HG03460 (cell line): ENCODE data around the gene MMP24OS.

Experiments
- ATAC-seq: cut with Tn5 transposase; IDR thresholded peaks from one replicate; pipeline ENCODE4 v1.9.1; 2021; ENCODE audit not compliant: unreplicated experiment

Gene MMP24OS

DNA sequence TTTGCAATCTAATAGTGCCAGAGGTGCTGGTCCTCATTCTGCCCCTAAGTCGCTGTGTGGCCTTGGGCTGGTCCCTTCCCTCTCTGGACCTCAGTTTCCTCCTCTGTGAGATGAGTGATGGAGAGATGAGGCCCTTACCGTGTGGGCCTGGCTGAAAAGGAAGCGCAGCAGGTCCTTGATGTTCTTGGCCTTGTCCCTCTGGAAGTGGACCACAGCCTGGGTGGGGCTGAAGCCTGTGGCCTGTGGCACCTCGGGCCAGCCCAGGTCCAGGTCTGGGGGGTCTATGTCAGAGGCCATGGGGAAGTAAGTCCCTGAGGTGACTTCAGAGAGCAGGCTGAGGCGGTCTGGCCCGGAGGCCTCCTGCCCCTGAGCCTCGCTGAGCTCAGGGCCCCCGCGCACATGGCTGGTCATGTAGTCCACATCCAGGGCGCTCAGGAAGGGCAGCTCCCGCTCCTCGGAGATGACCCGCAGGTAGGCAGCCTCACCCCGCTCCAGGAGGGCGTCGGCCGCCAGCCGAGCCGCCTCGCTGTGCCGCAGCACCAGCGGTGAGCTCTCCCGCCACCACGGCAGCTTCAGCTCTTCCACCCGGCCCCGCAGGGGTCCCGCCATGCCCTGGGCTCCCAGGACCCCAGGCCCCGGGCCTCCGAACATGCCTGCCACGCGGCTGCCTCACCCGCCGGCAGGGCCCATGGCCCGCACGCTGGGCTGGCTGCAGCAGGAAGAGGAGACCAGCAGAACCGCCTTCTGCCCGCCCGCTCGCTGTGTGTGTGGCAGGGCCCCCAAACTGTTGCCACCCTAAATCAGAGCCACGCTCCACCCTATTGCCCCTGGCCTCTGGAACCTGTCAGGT is 14.0 kb upstream of the MMP24OS start, which contains the start of gene FAM83C:
TSS of gene FAM83C (minus strand) at position 772 of the 850 bp plus-strand sequence. CDS start at position 651, 121 bp downstream.
- no peak for ATAC-seq

DNA sequence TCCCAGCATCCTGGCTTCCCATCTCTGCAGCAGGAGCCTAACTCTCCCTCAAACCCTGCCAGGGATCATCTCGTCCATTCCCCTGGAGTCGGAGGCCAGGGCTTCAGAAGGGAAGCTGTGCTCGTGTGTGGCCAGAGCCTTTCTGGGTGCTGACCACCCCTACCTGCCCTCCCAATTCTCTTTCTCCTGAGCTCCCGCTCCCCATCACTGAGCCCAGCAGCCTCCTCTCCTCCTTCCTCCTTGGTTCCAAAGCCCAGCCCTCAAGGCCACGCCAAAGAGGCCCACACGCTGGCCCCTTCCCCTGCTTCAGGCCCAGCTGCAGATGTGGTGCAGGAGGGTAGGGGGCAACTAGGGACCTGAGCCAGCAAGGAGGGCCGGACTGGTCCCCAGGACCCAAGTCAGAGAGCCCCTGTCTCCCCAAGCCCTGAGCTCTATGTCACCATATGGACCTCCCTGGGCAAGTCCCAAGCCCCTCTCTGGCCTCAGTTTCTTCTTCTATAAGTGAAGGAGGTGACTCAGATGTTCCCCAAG is 13.0 kb upstream of the MMP24OS start:
- no peak for ATAC-seq

DNA sequence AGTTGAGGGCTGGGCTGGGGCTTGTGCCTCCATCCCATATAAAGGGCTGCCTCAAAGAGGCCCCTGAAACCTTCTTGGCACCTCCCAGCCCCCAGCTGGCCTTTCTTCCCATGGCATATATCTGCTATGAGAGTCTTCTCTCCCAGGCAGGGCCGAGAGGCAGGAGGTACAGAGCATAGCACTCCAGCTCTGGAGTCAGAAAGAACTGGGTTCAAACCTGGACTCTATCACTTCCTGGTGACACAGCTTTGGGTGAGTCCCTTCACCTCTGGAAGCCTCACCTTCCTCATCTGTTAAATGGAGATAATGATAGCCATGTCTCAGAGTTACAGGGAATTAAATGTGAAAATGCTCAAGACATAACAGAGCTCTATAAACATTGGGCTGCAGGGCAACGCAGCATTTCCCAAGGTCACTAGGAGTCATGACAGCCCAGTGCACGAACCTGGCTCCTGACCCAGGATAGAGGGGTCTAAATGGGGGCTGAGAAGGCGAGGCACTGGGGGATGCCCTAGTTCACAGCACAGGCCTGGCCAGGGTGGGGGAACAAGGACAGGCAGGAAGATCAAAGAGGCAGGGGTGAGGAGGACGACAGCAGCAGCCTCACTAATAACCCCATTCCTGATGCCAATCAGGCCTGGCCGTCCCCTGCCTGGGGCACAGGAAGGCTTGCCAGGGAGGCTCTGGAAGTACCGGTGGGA is 12.4 kb upstream of the MMP24OS start:
- ATAC-seq = no peak

DNA sequence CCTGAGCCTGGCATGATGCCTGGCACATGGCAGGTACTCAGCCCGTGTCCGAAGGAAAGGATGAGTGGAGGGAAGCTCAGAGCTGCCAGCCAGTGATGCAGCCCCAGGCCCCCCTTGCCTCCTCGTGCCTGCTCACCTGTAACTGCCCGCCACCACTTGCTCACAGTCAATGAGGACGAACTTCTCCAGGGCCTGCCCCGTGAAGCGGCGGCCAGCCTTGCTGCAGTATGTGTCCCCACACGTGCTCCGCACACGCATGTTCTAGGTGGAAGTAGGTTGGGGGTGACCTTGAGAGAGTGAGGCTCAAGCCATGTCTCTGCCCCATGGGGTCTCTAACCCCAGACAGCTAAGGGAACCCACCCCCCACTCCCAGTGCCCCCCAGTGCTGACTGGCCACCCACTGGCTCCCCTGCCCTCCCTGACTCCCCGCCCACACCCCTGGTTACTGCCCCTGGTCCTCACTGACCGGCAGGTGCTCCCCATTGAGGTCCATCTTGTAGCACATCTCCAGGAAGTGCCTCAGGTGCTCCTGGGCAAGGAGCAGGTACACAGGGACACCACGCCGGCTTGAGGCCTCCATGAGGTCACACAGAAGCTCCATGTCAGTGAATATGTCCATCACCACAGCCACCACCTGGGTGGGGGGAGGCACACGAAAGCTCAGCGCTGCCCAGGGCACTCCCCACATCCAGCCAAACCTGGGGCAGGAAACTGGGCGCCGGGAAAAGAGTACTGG is 10.6 kb upstream of the MMP24OS start:
- ATAC-seq = no peak

GRCh38 chr20:35287509-35288324 is 9.8 kb upstream of the MMP24OS start:
- no peak for ATAC-seq

DNA sequence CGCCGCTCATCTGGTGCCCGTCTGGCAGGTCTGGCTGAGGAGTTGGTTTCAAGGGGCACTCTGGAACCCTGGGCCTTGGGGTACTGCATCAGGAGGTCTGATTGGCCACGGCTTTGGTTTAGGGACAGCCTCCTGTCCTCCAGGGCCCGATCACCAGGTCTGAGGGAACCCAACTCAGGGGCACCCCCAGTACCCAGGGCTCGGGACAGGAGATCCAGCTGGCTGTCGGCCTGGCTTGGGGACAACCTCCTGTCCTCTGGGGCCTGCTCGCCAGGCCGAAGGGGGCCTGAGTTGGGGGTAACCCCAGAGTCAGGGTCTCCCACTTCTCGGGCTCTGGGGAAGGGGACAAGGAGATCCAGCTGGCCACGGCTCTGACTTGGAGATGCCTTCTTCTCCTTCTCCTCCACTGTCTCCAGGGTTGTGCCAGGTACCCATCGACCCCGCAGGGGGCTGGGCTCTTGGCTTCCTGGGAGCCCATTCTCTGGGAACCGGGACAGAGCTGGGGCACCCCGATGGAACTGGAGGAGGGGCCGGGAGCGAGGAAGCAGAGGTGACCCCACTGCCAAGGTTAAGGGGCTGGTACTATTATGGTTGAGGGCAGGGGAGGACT is 9.1 kb upstream of the MMP24OS start:
- ATAC-seq = no peak

DNA sequence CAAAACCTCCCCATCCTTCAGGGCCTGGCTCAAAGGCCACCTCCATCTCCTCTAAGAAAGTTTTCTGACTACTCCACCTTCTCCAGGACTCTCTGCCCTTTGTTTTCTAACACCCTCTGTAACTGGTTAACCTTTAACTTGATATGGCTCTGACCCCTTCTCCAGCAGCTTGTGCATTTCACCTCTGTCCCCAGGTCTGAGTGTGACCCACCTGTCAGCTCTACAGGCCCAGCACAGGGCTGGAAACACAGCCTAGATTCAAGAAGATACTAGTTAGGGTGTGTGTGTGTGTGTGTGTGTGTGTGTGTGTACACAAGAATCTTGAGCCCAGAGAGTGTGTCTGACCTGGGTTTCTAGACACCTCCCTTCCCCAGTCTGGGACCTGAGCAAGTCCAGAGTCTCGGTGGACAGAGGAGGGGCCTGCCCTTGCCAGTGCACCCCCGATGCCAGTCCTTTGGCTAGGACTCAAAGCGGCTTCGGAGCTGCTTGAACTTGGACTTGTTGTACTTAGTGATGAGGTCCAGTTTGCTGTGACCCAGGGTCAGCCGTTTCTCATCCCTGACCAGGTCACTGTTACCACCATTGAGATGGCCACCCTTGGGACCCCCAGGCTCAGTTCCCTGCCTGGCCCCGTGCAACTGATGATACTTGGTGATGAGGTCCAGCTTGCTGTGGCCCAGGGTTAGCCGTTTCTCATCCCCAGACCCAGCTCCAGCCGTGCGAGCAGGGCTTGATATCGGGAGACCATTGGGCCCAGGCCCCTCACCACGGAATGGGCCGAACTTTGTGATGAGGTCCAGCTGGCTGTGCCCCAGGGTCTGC is 8.4 kb upstream of the MMP24OS start:
- no peak for ATAC-seq

- no peak for ATAC-seq
Observed at GRCh38 chr20:35285806-35286076, 7.8 kb upstream of the MMP24OS start.

- peak; percentile 7 for ATAC-seq
Observed at GRCh38 chr20:35284992-35285805, 7.3 kb upstream of the MMP24OS start.

DNA sequence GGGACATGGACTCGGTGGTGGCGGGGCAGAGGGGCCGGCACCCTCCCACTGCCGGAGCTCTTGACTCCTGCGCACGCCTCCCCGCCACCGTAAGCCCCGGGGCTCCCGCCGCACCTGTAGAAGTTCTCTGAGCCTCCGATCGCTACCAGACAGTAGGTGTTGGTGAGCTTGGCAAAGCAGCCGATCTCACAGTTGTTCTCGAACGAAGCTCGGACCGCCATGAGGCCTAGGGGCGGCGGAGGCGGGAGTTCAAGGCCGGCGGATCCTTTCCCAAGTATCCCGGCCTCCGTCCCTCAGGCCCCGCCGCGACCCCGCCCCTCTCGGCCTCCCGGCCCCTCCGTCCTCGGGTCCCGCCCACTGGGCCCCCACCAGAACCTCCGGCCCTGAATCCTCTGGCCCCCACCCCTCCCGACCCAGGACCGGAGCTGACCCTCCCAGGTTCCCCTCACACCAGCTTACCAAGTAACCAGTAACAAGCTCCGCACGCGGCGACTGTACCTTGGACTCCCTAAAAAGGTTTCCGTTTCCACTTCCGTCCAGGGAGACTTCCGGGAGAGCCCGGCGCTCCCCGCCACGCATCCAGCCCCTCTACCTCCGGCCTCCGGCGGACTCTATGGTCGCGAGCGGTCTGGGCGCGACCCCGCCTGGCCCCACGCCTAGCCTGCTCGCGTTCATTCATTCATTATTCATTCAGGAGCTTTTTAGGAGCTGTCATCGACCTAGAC is 6.5 kb upstream of the MMP24OS start, which contains the start of gene EIF6:
TSS of gene EIF6 (minus strand) at position 506 of the 725 bp plus-strand sequence. CDS start at position 221, 285 bp downstream.
- ATAC-seq = peak; percentile 81

DNA sequence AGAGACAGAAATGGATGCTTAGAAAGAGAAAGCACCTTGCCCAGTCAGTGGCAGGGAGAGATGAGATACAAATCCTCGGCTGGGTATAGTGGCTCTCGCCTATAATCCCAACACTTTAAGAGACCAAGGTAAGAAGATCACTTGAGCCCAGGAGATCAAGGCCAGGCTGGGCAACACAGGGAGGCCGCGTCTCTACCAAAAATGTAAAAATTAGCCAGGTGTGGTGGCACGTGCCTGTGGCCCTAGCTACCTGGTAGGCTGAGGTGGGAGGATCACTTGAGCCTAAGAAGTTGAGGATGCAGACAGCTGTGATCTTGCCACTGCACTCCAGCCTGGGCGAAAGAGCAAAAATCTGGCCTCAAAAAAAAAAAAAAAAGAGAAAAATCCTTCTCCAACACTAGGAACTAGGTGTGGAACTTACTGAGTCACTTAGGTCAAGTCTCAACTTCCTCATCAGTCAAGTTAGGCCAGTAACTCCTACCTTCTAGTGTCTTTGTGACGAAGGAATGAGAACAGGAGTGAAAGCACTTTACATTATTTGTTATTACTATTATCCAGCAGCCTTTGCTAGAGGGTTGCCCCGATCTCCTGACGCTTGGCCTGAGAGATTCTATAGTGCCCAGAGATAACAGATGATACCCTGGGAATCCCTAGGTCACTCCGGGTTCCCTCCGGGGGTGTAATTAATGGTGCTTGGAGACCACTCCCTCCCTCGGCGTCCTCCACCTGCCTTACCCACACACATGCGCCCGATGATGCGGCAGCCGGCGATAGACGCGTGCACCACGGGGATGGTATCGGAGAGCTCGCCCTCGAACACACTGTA is 5.7 kb upstream of the MMP24OS start:
- ATAC-seq = no peak

DNA sequence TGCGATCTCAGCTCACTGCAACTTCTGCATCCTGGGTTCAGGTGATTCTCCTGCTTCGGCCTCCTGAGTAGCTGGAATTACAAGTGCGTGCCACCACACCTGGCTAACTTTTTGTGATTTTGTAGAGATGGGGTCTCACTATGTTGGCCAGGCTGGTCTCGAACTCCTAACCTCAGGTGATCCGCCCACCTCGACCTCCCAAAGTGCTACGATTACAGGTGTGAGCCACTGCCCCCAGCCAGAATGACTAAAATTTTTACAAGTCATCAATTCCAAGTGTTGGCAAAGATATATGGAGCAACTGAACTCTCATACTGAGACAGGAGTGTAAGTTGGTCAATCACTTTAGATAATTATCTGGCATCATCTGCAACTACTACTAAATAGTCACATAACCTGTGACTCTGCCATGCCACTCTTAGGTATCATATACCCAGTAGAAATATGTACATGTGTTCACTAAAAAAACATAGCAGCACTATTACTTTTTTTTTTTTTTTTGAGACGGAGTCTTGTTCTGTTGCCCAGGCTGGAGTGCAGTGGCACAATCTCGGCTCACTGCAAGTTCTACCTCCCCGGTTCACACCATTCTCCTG is 3.7 kb upstream of the MMP24OS start:
- no peak for ATAC-seq

- ATAC-seq = no peak
Observed at GRCh38 chr20:35280523-35280922, 2.6 kb upstream of the MMP24OS start.

DNA sequence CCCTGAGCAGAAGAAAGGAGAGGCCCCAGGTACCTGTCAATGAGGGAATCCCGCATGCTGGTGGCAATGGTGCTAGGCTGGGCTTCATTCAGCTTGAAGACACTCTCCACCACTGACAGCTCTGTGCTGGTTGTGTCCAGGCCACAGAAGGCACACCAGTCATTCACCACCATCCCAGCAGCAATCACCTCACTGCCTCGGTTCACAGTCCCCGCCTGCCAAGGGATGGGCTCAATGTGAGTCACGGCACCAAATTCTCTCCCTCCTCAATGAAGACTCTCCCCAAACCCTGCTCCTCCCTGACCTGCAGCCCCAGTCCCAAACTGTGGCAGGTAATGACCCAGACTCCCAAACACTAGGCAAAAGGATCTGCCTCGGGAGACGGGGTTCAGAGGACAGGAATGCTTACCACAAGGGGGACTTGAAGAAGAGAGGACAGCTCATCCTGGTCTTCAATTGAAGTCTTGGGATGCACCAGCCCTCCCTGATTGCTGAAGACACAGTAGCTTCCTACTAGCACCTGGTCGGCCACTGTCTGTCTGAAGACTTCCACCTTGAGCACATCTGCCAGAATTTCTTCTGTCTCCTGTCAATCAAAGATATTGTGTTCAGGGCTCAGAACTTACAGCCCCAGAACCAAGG is 1.7 kb upstream of the MMP24OS start:
- ATAC-seq = no peak

DNA sequence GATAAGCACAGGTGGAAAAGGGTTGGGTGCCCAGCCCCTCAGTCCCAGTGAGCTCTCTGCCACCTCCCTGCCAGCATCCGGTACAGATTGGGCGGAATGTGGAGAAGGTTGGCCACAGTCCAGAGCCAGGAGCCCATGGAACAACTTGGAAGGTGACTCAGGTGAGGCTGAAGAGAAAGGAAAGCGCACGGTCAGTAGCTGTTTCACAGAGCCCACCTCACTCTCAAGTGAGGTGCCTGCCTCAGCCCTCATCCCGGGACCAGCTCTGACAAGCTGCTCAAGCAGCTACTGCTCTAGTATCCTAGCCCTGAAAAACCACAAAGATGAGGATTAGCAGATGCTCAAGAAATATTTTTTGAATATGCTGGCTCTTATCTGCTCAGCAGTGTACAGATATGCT is 1.1 kb upstream of the MMP24OS start:
- ATAC-seq = no peak

DNA sequence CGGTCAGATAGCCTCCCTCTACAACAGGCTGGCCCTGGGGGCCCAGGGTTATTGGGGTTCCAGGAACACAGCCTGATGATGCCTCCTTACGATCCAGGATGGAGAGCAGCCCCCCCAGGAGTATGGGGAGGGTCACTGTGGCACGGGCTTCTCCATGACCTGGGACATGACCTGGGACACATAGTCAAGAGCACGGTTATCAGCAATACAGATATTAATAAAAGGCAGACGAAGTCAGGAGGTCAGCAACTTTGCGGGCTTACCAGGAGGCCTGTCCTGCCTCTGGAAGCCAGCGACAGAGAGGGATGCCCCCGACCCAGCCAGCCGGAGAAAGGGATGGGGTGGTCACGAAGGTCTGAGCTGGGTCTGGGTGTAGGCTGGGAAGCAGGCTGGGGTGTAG is 795 bp downstream of the MMP24OS start:
- ATAC-seq = no peak
